Measurements from ENCODE around the gene SGMS2. TPM values are rescaled to one million over a fixed set of nuclear protein-coding genes. Genes with fewer than 3 reads are reported as not detected.

SGMS2 gene
- total RNA-seq, 4 donors from 2014 or later = 10.2 to 79.1 (median 23.8) TPM

GRCh38 chr4:107935246-107935645, 110.5 kb downstream of the SGMS2 start:
- Histone ChIP-seq H3K27me3 (no peaks in the 10 kb centered on the region), H3K4me3 (no peak overlapping the region), H3K9me3 (no peaks in the 10 kb centered on the region), H3K4me1 (peaks cover 26 to 27% of the 10 kb centered on the region in 2 donors), H3K36me3 (peaks cover 0 to 14% of the 10 kb centered on the region in 2 donors), H3K27ac (no peak overlapping the region)
- in situ Hi-C loops (cut with MboI; ENCODE audit: low sequenced_read_pairs in 4 of 4) = loop anchor here in 2 of 4 donors (10.0 kb wide), 1 partner anchor 50 kb away; the partner anchor contains the start of gene HADH (in 2 of the 2)
- TF ChIP-seq CTCF (IDR thresholded peaks at IDR 0.05 in 4 of 5, conservative IDR thresholded peaks at IDR 0.05 in 1 of 5) (no peak), POLR2A (IDR thresholded peaks at IDR 0.05) (no peak)
- no peak for ATAC-seq
- intact Hi-C loops (cut with DNase I; ENCODE audit: low total_unique reads) = no loop called here
- DNase-seq = no peak

DNA sequence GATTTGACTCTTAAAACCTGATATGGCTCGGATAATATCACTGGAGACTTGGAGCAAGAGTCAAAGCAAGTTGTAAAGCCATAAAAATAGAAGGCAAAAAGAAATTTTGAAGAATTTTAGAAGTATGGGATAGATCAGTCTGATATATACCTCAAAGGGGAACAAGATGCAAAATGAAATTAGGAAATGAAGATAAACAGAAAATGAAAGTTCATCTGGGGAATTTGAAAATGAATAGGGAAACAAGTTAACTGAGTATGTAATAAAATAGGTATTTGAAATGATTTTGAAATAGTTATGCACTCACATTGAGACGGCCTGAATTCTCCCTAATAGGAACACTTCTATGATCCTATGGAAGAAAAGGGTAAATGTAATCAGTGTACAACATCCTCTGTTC, 112.3 kb downstream of the SGMS2 start:
- TF ChIP-seq POLR2A (IDR thresholded peaks at IDR 0.05) (no peak), CTCF (IDR thresholded peaks at IDR 0.05 in 4 of 5, conservative IDR thresholded peaks at IDR 0.05 in 1 of 5) (no peak)
- no peak overlapping the region for H3K4me3 ChIP-seq
- DNase-seq (no peak), ATAC-seq (no peak)
- peaks cover 24 to 26% of the 10 kb centered on the region in 2 donors for H3K4me1 ChIP-seq
- no peaks in the 10 kb centered on the region for H3K27me3 ChIP-seq
- no peak overlapping the region for H3K27ac ChIP-seq
- in situ Hi-C loops (cut with MboI; ENCODE audit: low sequenced_read_pairs in 4 of 4) = loop anchor here in 2 of 4 donors (10.0 kb wide), 1 partner anchor 48 kb away; the partner anchor contains the start of gene HADH (in 2 of the 2)
- no peaks in the 10 kb centered on the region for H3K9me3 ChIP-seq
- intact Hi-C loops (cut with DNase I; ENCODE audit: low total_unique reads) = no loop called here
- H3K36me3 ChIP-seq = peaks cover 0 to 14% of the 10 kb centered on the region in 2 donors

DNA sequence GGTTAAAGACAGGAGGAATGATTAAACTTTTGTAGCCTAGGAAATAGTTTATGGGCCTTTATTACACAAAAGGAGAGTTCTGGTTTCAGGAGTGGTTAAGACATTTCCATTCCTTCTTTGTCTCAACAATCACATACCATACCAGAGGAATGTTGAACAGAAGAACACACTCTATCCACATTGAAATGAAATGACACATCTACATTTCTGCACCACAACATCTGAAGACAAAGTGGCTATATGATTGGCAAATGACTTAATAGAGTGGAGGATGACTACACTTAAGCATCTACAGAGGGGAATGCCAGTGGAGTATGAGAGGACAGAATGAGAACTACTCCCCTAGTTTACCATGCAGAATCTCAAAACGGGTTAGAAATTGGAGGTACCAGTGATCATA, 114.6 kb downstream of the SGMS2 start:
- TF ChIP-seq CTCF (IDR thresholded peaks at IDR 0.05 in 4 of 5, conservative IDR thresholded peaks at IDR 0.05 in 1 of 5) (no peak), POLR2A (IDR thresholded peaks at IDR 0.05) (no peak)
- ATAC-seq (no peak), DNase-seq (no peak)
- Histone ChIP-seq H3K36me3 (peaks cover 0 to 14% of the 10 kb centered on the region in 2 donors), H3K4me1 (peaks cover 4 to 6% of the 10 kb centered on the region in 2 donors), H3K4me3 (no peak overlapping the region), H3K27me3 (no peaks in the 10 kb centered on the region), H3K27ac (no peak overlapping the region), H3K9me3 (no peaks in the 10 kb centered on the region)
- in situ Hi-C loops (cut with MboI; ENCODE audit: low sequenced_read_pairs in 4 of 4) (loop anchor here in 2 of 4 donors (10.0 kb wide), 1 partner anchor 45 kb away; the partner anchor contains the start of gene HADH (in 2 of the 2)), intact Hi-C loops (cut with DNase I; ENCODE audit: low total_unique reads) (no loop called here)

DNA sequence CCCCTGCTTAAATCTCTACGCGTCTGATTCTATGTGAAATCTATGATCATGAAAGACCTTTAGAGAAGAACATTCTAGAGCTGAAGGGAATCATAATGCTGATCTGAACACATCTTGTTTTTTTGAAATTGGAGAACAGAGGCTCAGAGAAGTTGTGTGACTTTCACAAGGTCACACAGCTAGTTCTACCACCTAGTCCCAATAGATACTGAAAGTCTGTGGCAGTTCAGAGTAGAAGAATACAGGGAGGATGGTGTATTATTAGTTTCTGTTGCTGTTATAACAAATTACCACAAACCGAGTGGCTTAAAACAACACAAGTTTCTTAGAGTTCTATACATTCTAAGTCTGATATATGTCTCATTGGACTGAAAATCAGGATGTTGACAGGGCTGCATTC, 121.1 kb downstream of the SGMS2 start:
- peaks cover 0 to 47% of the 10 kb centered on the region in 2 donors for H3K36me3 ChIP-seq
- H3K27me3 ChIP-seq = no peaks in the 10 kb centered on the region
- DNase-seq (no peak), ATAC-seq (no peak)
- no peak overlapping the region for H3K4me3 ChIP-seq
- TF ChIP-seq POLR2A (IDR thresholded peaks at IDR 0.05) (no peak), CTCF (IDR thresholded peaks at IDR 0.05 in 4 of 5, conservative IDR thresholded peaks at IDR 0.05 in 1 of 5) (no peak)
- intact Hi-C loops (cut with DNase I; ENCODE audit: low total_unique reads) (no loop called here), in situ Hi-C loops (cut with MboI; ENCODE audit: low sequenced_read_pairs in 4 of 4) (no loop called here)
- no peak overlapping the region for H3K27ac ChIP-seq
- no peaks in the 10 kb centered on the region for H3K4me1 ChIP-seq
- no peaks in the 10 kb centered on the region for H3K9me3 ChIP-seq

Measured in gastrocnemius medialis (tissue), 4 donors.